Endothelial cell of umbilical vein (primary cell): ENCODE results near the gene FCAR. TPM values are rescaled to one million over a fixed set of nuclear protein-coding genes. Genes with fewer than 3 reads are reported as not detected.
"Not testable (repeated sequence)": the region's sequence is repeated elsewhere in the genome, so short reads cannot be mapped to it uniquely, and the experiment has no call there.

Experiments used
- BruUV-seq: library from RNA; stranded (reverse); fragments of 400-500 nt; replicated peaks from 2 replicates; lab custom pipeline; 2021; lab: Mats Ljungman, UMichigan
- CTCF ChIA-PET: fragments of 300-600, 350-600 bp; sonication (Branson Sonifier 250); formaldehyde crosslinking; loops from one replicate; lab custom pipeline; 2021; ENCODE audit warnings: antibody characterized with exemption, inconsistent platforms; lab: Charles Lee
- POLR2A ChIA-PET: fragments of 300-600, 350-600 bp; sonication (Branson Sonifier 250); formaldehyde crosslinking; loops from one replicate; lab custom pipeline; 2021; ENCODE audit warnings: antibody characterized with exemption, inconsistent platforms; lab: Charles Lee
- DNase-seq: peaks from one replicate; pipeline ENCODE4 v3.0.0-alpha.2; 2011; ENCODE audit warnings: low read depth, low spot score
- FAIRE-seq: peaks from 2 replicates; lab custom pipeline; 2011; peaks lifted over from hg19 to GRCh38; lab: Jason Lieb, UNC
- H2AFZ ChIP-seq: 2 replicates; pipeline ENCODE4 v1.6.0; 2012; ENCODE audit warnings: low read depth, low read length, control low read depth, inconsistent platforms
- H3K27ac ChIP-seq: 2 replicates; pipeline ENCODE4 v1.5.1; 2011; ENCODE audit warnings: low read depth, mild to moderate bottlenecking, control low read depth, low read length, moderate library complexity; ENCODE audit not compliant: insufficient read depth
- H3K27me3 ChIP-seq, 2 experiments: 2 replicates each; pipeline versions ENCODE4 v1.6.0 to v1.6.1; 2011; ENCODE audit warnings: low read length in 2 of 2, mixed read lengths in 1 of 2; ENCODE audit not compliant: control insufficient read depth in 2 of 2, insufficient read depth in 2 of 2
- H3K36me3 ChIP-seq, 2 experiments: 2 replicates in 1 of 2; 3 replicates in 1 of 2; pipeline ENCODE4 v1.5.1; 2011; ENCODE audit warnings: low read length in 2 of 2, mild to moderate bottlenecking in 1 of 2, moderate library complexity in 1 of 2; ENCODE audit not compliant: control insufficient read depth in 2 of 2, insufficient read depth in 2 of 2; ENCODE audit errors: extremely low read depth in 1 of 2
- H3K4me1 ChIP-seq: 3 replicates; pipeline ENCODE4 v1.5.1; 2011; ENCODE audit warnings: mild to moderate bottlenecking, low read length; ENCODE audit not compliant: control insufficient read depth, insufficient read depth; ENCODE audit errors: extremely low read depth
- H3K4me2 ChIP-seq: 2 replicates; pipeline ENCODE4 v1.6.1; 2011; ENCODE audit warnings: low read length, control low read depth, mixed read lengths; ENCODE audit not compliant: insufficient read depth
- H3K4me3 ChIP-seq, 3 experiments: fragments of 200-600 bp in 1 of 3; sonication (generic), shearing (Covaris generic) in 1 of 3; replicated peaks in 1 of 3; 2 replicates each; pipeline ENCODE4 v1.5.1; 2011 to 2016; ENCODE audit warnings: control low read depth in 3 of 3, low read length in 3 of 3, mild to moderate bottlenecking in 2 of 3, inconsistent platforms in 1 of 3, low read depth in 1 of 3, moderate library complexity in 1 of 3; ENCODE audit not compliant: insufficient read depth in 1 of 3
- H3K79me2 ChIP-seq: 2 replicates; pipeline ENCODE4 v1.6.0; 2012; ENCODE audit warnings: low read length, inconsistent platforms; ENCODE audit not compliant: control insufficient read depth, insufficient read depth
- H3K9ac ChIP-seq: replicated peaks from 2 replicates; pipeline ENCODE3; 2011; ENCODE audit warnings: low read length, control low read depth; ENCODE audit not compliant: insufficient read depth; ENCODE audit errors: extremely low read depth
- H3K9me1 ChIP-seq: replicated peaks from 3 replicates; pipeline ENCODE4 v1.6.0; 2011; ENCODE audit warnings: mild to moderate bottlenecking, low read length; ENCODE audit not compliant: control insufficient read depth, insufficient read depth; ENCODE audit errors: extremely low read depth
- H3K9me3 ChIP-seq: replicated peaks from 2 replicates; pipeline ENCODE4 v1.5.1; 2012; ENCODE audit warnings: low read length, inconsistent platforms; ENCODE audit not compliant: control insufficient read depth, insufficient read depth
- H4K20me1 ChIP-seq: replicated peaks from 2 replicates; pipeline ENCODE3; 2011; ENCODE audit warnings: mild to moderate bottlenecking, low read length; ENCODE audit not compliant: control insufficient read depth, insufficient read depth; ENCODE audit errors: extremely low read depth
- EZH2 ChIP-seq: IDR thresholded peaks from 2 replicates; pipeline ENCODE4 v1.6.1; 2012; ENCODE audit warnings: borderline replicate concordance, low read depth, mild to moderate bottlenecking, moderate library complexity, low read length, inconsistent platforms; ENCODE audit not compliant: severe bottlenecking
- FOS ChIP-seq: IDR thresholded peaks from 2 replicates; pipeline ENCODE4 v1.6.1; 2011; ENCODE audit warnings: mild to moderate bottlenecking, low read length, moderate library complexity, borderline replicate concordance; ENCODE audit not compliant: insufficient read depth
- GATA2 ChIP-seq: IDR thresholded peaks from 2 replicates; pipeline ENCODE4 v1.7.0; 2011; ENCODE audit warnings: low read depth, mild to moderate bottlenecking, moderate library complexity, mixed read lengths, low read length; ENCODE audit not compliant: insufficient read length, insufficient read depth
- JUN ChIP-seq: IDR thresholded peaks from 2 replicates; pipeline ENCODE4 v1.6.1; 2011; ENCODE audit warnings: borderline replicate concordance, low read depth; ENCODE audit not compliant: insufficient read length, insufficient read depth
- MYC ChIP-seq: IDR thresholded peaks from one replicate; pipeline ENCODE4 v1.6.1; 2011; ENCODE audit warnings: mild to moderate bottlenecking, low read depth, low read length
- POLR2A ChIP-seq: IDR thresholded peaks from 2 replicates; pipeline ENCODE4 v1.6.1; 2012; ENCODE audit warnings: low read depth, mild to moderate bottlenecking, control low read depth, low read length
- POLR2AphosphoS5 ChIP-seq: IDR thresholded peaks from 2 replicates; pipeline ENCODE4 v1.6.1; 2012; ENCODE audit warnings: low read depth, mild to moderate bottlenecking, control low read depth, low read length, moderate library complexity; ENCODE audit not compliant: insufficient read depth
- dilution Hi-C: fragments of 300-500 bp; cut with MboI; formaldehyde crosslinking; loops from one replicate; pipeline ENCODE4 v1.15.0; 2019; ENCODE audit warnings: low sequenced_read_pairs; ENCODE audit not compliant: extremely low pct_ligation_motif_present
- intact Hi-C: fragments of 100-400 bp; cut with micrococcal nuclease; formaldehyde crosslinking; loops from one replicate; pipeline ENCODE4 v1.10.0; 2022
- polyA plus RNA-seq, 4 experiments: library from polyadenylated mRNA; depleted of rRNA in 3 of 4; stranded (reverse) in 3 of 4; unstranded in 1 of 4; fragments of >200 nt; gene quantifications; 2 replicates each; pipeline versions ENCODE4 v1.2.1 to v1.2.3, GENCODE V29; 2011 to 2012; ENCODE audit warnings: missing spikeins in 1 of 4
- total RNA-seq: library from RNA; stranded (reverse); gene quantifications from 2 replicates; pipeline ENCODE4 v1.2.3, GENCODE V29; 2021
- TF ChIP-seq, protein P1 (sequence below): IDR thresholded peaks from 2 replicates; pipeline ENCODE4 v1.6.1; 2011; ENCODE audit not compliant: insufficient read depth, insufficient read length
- TF ChIP-seq, protein P2 (sequence below), 2 donors: IDR thresholded peaks; 1 replicate in 1 of 2; 2 replicates in 1 of 2; pipeline ENCODE4 v1.5.1; 2011; ENCODE audit warnings: low read length in 2 of 2, mild to moderate bottlenecking in 2 of 2, moderate library complexity in 2 of 2, control low read depth in 1 of 2, inconsistent platforms in 1 of 2, low read depth in 1 of 2; ENCODE audit not compliant: insufficient read depth in 1 of 2; ENCODE audit errors: extremely low read depth in 1 of 2

Gene FCAR
- total and polyA plus RNA-seq, 2 donors (not counting 3 experiments of a cell fraction or from before 2014, with no cell fraction given): not detected

DNA sequence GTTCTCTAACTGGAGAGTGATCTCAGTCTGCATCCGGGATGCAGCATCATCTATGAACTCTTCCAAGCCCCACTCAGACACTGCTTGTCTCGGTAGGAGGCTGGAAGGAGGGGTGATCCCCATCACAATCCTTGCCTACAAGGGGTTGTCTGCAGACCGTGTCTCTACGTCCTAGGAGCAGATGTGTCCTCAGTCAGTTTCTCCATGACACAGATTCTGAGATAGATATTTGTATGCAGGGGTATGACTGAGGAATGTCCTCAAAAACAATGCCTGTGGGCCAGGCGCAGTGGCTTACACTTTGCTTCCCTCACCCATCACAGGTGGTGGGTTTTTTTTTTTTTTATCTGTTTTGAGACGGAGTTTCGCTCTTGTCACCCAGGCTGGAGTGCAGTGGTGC is 32.8 kb downstream of the FCAR start:
- no peak for TF ChIP-seq POLR2A
- TF ChIP-seq EZH2: no peak
- TF ChIP-seq MYC: no peak
- no peak for TF ChIP-seq JUN
- no peak for TF ChIP-seq GATA2
- TF ChIP-seq, protein P1, sequence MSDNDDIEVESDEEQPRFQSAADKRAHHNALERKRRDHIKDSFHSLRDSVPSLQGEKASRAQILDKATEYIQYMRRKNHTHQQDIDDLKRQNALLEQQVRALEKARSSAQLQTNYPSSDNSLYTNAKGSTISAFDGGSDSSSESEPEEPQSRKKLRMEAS: no peak
- TF ChIP-seq FOS: no peak
- TF ChIP-seq POLR2AphosphoS5: no peak
- TF ChIP-seq, protein P2, sequence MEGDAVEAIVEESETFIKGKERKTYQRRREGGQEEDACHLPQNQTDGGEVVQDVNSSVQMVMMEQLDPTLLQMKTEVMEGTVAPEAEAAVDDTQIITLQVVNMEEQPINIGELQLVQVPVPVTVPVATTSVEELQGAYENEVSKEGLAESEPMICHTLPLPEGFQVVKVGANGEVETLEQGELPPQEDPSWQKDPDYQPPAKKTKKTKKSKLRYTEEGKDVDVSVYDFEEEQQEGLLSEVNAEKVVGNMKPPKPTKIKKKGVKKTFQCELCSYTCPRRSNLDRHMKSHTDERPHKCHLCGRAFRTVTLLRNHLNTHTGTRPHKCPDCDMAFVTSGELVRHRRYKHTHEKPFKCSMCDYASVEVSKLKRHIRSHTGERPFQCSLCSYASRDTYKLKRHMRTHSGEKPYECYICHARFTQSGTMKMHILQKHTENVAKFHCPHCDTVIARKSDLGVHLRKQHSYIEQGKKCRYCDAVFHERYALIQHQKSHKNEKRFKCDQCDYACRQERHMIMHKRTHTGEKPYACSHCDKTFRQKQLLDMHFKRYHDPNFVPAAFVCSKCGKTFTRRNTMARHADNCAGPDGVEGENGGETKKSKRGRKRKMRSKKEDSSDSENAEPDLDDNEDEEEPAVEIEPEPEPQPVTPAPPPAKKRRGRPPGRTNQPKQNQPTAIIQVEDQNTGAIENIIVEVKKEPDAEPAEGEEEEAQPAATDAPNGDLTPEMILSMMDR (IDR thresholded peaks at IDR 0.05; ENCODE audit: extremely low read depth in 1 of 2, insufficient read depth in 1 of 2, low read depth in 1 of 2, low read length in 2 of 2): no peak

DNA sequence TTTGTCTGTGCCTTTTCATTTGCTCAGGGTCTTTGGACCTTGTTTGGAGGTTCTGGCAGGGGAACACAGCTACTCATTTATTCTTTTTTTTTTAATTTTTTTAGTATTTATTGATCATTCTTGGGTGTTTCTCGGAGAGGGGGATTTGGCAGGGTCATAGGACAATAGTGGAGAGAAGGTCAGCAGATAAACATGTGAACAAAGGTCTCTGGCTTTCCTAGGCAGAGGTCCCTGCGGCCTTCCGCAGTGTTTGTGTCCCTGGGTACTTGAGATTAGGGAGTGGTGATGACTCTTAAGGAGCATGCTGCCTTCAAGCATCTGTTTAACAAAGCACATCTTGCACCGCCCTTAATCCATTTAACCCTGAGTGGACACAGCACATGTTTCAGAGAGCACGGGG is 33.9 kb downstream of the FCAR start:
- BruUV-seq, H3K9ac ChIP-seq, CTCF ChIA-PET, H3K79me2 ChIP-seq, H3K4me1 ChIP-seq, H3K27ac ChIP-seq, DNase-seq, H2AFZ ChIP-seq, H3K27me3 ChIP-seq, POLR2A ChIA-PET, H3K4me2 ChIP-seq, FAIRE-seq, dilution Hi-C loops, H3K9me3 ChIP-seq, H3K4me3 ChIP-seq, H3K9me1 ChIP-seq, H4K20me1 ChIP-seq, H3K36me3 ChIP-seq, intact Hi-C loops: not testable (repeated sequence)

More for the DNA sequence above, 32.8 kb downstream of the FCAR start:
- H3K9me3 ChIP-seq: no peaks in the 10 kb centered on the region
- no peaks in the 10 kb centered on the region for H3K4me1 ChIP-seq
- intact Hi-C loops: no loop called here
- H3K4me2 ChIP-seq: no peak overlapping the region
- H3K27ac ChIP-seq: no peak overlapping the region
- no peaks in the 10 kb centered on the region for H4K20me1 ChIP-seq
- no peak overlapping the region for H3K9ac ChIP-seq
- H3K79me2 ChIP-seq: no peaks in the 10 kb centered on the region
- H3K27me3 ChIP-seq: no peaks in the 10 kb centered on the region
- H3K36me3 ChIP-seq: no peaks in the 10 kb centered on the region
- DNase-seq (no peak), FAIRE-seq (no peak)
- dilution Hi-C loops: no loop called here
- no peak overlapping the region for H2AFZ ChIP-seq
- CTCF ChIA-PET: no interaction called here
- no peaks in the 10 kb centered on the region for H3K9me1 ChIP-seq
- H3K4me3 ChIP-seq: no peak overlapping the region
- no TSS peak for BruUV-seq
- POLR2A ChIA-PET: no interaction called here
